GM12801 (cell line): ENCODE measurements around the gene TIAM1.

Source experiments
- CTCF ChIP-seq: IDR thresholded peaks from one replicate; pipeline ENCODE4 v1.5.1; 2011; ENCODE audit warnings: control low read depth; ENCODE audit not compliant: insufficient read length; ENCODE audit errors: extremely low read depth

TIAM1 gene

GRCh38 chr21:31115249-31115648, 228.8 kb downstream of the TIAM1 start:
- TF ChIP-seq CTCF: no peak

GRCh38 chr21:31111093-31111492, 233.0 kb downstream of the TIAM1 start:
- no peak for TF ChIP-seq CTCF

DNA sequence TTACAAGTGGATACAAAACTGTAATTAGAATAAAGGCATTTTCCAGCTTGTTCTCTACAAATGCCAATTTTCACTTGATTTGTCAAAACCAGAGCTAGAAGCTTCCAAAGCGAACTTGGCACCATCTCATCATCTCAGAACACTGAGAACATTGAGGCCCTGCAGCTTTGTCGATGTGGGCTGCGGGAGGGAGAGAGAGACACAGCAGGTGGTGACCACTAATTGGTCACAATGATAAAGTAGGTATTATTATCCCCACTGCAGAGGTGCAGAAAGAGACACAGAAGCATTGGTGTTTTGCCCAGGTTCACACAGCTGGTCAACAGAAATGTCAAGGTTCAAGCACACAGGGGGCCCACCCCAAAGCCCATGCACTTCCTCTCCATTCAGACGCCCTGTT, 233.6 kb downstream of the TIAM1 start:
- TF ChIP-seq CTCF: no peak

DNA sequence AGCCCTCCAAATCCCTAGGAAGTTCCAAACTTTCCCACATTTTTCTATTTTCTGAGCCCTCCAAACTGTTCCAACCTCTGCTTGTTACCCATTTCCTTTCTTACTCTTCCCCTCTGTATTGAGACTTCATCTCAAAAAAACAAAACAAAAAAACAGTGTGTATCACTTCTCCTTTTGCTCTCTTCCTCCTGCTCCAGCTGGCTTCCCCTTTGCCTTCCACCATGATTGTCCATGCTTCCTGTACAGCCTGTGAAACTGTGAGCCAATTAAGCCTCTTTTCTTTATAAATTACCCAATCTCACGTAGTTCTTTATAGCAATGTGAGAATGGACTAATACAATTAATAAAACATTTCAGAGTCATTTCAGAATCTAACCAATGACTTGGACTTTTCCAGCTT, 236.2 kb downstream of the TIAM1 start:
- TF ChIP-seq CTCF: no peak

GRCh38 chr21:31107176-31107785, 236.8 kb downstream of the TIAM1 start:
- no peak for TF ChIP-seq CTCF

DNA sequence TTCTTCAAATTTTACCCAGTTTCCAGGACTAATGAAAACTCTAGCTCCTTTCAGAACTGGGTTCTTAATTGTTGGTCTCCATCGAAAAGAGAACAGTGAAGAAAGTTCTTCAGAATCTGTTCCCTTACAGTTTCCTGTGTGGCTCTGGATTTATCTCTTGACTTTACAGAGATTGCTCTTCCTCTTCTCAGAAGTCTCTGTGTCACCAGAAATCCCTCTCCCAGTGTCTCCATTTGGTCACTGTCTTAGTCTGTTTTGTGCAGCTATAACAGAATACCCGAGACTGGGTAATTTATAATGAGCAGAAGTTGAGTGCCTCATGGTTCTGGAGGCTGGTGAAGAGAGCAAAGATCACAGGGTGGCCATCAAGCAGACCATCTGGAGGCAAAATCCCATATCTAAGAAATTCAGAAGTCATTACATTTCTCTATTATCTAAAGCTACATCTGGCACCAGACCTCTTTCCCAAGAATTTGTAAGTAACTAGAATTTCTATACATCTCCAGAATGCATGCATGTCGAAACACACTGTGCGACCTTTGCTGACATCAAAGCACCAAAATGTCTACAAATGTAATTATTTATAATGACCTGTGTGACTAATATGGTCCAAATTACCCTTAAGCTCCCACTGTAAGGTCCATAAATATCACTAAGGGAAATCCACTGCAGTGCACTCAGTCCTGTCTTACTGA, 240.3 kb downstream of the TIAM1 start:
- no peak for TF ChIP-seq CTCF

- TF ChIP-seq CTCF: no peak
These were observed 240.9 kb downstream of the TIAM1 start for GRCh38 chr21:31103163-31103562.

DNA sequence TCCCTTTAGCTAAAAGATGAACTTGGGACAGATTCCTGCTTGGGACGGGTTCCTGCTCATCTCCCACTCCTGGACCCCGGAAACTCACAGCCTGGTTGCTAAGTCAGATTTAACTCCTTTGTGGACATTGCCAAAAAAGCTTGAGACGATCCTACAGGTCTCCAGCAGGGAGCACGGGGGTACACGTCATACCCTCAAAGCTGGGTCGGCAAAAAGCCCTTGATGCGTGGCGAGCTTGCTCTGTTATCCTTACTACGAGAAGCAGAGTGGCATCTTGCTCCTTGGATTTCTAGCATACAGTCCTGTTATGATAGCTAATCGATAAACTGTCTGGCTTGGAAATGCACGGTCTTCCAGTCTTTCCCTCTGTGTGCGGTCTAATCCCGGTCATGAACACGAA, 244.9 kb downstream of the TIAM1 start:
- TF ChIP-seq CTCF: no peak
